Glomerular visceral epithelial cell (primary cell): ENCODE data around the gene FAM107A.
"Not testable (repeated sequence)": the region's sequence is repeated elsewhere in the genome, so short reads cannot be mapped to it uniquely, and the experiment has no call there.

ENCODE experiments used
- DNase-seq: peaks from one replicate; pipeline ENCODE4 v3.0.0-alpha.2; 2016; ENCODE audit errors: extremely low spot score

The FAM107A gene

DNA sequence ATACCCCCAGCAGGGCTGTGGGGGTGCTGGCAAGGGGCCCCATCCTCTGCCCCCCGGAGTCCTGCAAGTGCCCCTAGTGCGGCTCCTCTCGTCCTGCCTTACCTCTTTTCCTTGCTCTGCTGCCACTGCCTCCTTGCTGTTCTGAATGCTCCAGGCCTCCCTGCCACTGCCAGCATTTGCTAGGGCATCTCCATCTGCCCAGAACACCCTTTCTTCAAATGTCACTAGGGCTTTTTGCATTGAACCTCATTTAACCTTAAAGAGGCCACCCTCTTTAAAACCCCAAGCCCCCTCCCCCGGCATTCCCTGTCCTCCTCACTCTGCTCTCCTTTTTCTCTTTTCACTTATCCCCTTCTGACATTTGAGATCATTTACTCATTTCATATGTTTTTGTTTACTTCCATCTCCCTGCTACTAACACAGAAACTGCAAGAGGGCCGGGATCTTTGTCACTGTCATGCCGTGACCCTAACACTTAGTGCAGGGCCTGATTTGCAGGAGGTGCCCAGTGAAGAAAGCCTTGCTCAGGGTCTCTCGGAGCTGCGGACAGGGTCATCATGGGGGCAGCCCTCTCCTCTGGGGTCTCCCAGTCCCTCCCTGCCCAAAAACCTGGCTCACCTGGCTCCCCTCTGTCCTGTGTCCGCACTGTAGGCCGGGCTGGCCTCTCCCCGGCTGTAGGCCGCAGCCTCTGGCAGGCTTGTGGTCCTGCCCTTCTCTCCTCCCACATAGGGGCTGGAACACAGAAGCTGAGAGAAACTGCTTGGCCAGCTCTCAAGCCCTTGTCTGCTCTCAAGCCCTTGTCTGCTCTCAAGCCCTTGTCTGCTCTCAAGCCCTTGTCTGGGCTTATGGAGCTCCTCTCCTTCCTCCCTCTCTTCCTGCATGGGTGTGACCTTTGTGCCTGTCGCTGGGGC is 40.4 kb downstream of the FAM107A start, which contains the start of gene ACOX2:
Gene ACOX2 (minus strand): TSS at position 690 of the 911 bp plus-strand sequence. CDS start 2,084 bp downstream, outside the sequence.
- peak; percentile 36 for DNase-seq

DNA sequence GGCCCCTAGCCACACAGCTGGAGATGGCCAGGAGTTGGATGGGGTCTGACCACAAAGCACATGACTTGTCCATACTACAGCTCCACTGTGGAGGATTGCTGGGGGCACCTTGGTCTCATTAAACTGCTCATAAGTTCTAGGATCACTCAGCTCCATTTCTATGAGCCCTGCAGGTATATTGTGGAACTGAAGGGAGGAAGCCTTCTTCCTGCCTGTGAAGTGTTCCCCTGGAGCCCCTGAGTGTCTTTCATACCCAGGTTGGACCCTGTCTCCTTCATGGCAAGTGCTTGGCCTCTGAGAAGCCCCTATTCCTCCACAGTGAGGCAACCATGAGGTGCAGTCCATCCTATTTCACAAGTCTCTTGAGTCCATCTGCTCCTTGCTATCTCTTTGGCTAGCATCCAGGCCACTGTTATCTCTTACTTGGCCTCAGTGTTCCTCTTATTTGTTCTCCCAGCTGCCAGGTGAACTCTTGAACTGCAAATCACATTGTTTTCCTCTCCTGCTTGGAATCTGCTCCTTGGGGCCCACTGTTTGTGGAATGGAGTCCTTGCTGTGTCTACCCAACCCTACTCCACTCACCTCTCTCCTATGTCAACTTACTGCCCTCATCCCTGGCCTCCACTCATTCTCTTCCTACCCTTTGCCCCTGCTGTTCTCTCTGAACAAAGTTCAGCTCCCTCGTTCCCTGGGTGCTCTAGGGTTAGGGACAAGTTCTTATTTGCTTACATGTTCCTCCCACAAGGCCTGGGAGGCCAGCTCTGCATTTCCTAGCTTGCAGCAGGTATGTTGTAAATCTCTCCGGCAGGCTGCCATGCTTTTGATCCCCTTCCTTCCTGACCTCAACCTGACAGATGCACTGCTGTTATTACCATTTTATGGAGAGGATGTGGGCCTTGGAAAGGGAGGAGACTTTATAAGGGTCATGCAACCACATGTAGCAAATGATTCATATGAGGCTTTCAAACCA is 41.4 kb downstream of the FAM107A start:
- peak; percentile 20 for DNase-seq

DNA sequence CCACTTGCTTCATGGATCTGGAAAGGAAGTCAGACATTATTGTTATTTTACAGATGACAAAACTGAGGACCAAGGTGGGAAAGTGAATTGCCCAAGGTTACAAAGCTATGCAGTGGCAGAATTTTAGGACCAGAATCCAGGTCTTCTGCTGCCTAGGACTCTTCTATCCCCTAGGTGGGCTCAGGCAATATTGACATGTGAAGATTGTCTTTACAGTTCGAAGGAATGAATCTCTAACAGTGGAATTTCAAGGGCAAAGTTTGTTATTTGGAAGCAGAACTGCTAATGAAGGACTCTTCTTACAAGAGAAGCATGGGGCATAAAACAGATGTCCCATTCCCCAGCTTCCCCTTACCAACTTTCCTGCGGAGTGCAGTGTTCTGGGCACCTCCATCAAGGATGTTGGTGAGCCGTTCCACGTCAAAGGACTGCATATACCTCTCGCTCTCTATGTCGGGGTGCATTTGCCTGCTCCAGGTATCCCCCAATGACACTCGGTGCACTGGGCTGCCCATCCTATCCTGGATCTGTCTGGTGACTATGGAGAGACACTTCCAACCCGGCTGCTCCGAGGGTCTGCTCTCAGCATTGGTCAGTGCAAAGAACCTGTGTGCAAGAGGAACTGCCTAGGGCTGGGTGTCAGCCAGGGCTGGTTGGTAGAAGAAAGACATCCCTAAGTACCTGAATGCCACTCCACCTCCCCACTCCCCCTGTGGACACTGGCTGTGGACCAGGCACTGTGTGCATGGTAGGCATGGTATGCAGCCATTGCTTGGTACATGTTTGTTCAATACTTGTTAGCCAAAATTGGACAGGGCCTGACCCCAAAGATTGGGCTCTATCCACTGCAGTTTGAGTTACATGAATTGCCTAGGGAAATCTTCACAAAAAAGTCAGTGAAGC is 42.3 kb downstream of the FAM107A start:
- no peak for DNase-seq

DNA sequence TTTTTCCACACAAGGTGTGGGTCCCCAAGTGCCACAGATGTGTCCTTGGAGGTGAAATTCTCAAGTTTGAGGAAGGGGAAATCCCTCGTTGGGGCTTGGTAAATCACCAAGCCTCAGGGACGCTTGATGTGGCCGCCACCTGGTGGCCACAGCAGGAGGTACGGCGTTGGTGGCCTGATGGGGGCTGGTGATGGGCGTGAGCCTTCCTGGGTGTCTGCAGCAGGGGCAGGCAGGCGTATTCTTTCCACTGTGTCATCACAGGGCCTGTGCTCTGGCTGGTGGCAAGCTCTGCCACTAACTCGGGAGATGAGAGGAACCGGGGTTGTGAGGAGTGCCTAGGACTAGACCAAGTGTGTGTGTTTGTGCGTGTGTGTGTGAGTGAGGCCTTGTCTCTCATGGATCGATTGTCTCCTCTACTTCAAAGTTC is 44.4 kb downstream of the FAM107A start:
- peak; percentile 69 for DNase-seq

DNA sequence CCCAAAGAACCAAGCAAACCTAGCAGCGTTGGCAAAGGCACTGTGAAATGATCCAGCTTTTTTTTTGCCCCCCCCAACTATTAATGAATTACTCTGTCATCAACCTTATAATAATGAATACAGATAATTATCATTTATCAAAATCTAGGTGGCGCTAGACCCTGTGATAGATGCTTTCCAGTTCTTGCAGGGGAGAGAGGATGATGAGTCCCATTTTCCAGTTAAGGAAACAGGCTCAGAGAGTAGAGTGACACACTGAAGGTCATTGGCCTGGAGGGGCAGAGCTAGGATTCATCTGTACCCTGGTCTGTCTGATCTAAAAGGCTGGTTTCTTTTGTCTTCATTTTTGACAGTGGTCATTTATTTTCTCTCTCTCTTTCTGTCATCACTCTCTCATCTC is 45.2 kb downstream of the FAM107A start:
- no peak for DNase-seq

DNA sequence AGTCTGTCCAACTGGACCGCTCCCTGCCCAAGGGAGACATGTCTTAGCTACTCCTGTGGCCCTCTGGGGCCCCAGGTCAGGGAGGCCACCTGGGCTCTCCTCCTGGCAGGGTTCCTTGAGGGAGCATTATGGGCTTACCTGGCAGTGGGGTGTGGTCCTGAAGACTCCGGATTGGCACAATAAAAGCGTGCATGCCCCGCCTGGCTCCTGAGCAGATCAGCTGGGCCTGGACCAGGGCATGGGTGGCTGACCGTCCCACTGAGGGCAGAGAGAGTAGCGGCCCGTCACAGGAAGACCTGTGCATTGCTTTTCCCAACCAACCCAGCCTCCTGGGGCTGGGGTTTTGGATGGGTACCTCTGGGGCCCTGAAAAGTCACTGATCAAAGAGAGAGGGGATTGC is 45.6 kb downstream of the FAM107A start:
- no peak for DNase-seq

DNA sequence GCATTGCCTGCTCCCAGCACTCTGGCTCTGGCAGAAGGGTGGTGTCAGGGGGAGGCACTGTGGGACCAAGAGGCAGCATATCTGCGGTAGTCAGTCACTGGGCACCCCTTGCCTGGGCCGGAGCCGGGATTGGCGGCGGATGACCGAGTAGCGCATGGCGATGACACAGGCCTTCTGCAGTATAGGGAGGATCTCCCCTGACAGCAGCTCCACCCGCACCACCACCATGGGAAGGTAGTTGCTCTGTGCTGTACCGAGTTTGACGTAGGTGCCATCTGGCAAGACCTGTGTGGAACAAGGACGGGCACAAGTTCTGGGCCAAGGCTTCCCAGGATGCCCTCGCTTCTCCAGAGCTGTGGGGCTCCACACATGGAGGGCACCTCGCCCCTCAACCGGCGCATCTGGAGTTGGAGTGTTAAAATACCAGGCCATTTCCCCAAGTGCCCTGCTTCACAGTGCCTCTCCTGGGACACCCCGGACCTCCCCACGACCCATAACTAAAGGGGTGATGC is 46.8 kb downstream of the FAM107A start:
- no peak for DNase-seq

DNA sequence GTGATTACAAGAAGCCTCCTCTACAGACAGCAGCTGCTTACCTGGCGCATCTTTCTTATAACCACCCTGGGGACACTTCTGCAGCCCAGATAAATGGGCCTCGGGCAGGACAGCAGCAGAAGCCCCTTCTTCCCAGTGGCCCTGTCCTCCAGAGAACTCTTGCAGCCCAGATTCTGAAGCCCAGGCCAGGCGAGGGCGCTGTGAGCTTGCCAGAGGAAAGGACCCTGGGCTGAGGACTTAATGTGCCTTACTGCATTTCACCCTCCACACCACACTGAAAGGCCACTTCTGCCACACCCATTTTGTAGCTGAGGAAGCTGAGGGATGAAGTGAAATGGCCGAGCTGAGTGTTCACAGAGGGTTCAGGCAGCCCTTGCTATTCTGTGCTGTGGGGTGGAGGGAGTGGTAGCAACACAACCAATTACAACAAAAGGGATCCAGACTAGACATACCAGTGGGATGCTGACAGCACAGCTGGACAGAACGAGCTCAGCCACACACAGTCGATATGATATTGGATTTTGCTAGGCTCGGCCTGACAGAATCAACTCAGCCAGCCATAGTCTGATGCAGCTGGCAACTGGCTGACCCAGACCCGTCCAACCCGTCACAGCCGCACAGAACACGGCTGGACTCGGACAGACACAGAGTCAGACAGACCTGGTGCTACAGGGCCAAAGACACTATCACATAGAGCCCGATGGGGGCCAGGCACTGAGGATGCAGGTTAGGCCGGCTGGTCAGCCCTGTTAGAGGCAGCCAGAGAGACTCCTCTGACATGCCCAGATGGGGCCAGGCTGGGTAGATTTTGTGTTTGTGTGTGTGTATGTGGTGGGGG is 47.5 kb downstream of the FAM107A start:
- DNase-seq = no peak

DNA sequence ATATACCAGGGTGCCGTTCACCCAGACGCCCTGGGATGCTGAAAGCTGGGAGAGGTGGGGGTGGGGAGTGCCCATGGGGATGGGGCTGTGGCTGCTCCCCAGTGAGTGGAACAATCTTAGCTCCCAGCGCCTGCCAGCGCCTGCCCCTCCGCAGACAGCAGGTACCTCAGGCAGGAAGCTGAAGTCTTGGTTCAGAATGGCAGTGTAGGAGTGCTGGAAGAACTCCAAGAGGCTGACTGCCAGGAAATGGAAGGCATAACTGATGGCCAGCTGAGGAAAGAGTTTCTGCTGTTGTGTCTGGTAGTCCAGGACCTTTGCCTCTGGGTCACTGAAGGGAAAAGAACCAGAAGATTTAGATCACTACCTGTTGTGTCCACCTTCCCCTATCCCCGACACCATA is 48.6 kb downstream of the FAM107A start:
- peak; percentile 70 for DNase-seq

DNA sequence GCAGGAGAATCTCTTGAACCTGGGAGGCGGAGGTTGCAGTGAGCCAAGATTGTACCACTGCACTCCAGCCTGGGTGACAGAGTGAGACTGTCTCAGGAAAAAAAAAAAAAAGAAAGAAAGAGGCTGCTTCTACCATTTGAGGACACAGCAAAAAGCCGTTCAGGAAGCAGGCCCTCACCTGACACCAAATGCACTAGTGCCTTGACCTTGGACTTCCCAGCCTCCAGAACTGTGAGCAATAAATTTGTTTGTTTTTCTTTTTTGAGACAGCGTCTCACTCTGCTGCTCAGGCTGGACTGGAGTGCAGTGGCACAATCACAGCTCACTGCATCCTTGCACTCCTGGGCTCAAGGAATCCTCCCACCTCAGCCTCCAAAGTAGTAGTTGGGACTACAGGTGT is 49.8 kb downstream of the FAM107A start:
- not testable (repeated sequence) for DNase-seq

DNA sequence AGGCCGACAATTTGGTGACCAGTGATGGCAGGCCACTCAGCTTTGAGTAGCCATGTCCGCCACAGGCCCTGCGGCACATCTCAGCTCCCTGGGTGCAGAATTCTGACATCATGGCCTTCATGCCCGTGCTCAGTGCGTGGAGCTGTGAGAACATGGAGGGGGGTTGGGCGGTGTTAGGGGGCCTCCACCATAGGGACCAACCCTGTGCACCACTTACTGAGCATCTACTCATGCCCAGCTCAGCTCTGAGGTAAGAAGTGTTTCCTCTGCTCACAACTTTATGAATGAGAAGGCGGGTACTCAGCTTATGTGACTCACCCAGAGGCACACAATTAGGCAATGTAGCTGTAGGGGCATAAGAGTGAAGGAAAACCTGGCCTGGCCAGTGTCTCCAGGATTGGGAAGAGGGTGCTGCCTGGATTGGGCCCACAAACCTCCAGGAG is 50.7 kb downstream of the FAM107A start:
- peak; percentile 76 for DNase-seq

DNA sequence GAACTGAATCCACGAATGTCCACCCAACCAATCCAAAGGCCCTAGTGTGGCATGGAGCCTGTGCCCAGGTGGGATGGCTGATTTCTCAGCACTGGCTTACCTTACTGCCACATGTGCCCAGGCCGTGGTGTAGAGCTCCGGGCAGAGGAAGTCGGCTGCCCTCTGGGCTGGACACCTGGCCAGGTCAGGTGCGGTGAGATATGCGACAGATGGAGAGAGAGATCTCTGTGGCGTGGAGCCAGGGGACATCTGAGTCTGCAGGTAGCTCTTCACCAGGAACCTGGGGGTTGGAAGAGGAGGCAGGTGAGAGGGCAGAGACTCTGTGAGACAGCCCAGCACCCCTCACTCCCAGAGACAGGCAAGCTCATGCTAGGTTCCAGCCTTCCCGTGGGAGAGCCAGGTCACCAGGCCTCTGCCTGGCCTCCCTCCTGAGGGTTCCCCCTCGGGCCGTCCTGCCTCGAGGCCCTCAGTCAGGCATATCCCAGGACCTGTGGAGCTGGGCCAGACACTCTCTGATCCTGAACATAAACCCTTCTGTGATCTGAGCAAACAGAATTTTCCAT is 52.8 kb downstream of the FAM107A start:
- no peak for DNase-seq

DNA sequence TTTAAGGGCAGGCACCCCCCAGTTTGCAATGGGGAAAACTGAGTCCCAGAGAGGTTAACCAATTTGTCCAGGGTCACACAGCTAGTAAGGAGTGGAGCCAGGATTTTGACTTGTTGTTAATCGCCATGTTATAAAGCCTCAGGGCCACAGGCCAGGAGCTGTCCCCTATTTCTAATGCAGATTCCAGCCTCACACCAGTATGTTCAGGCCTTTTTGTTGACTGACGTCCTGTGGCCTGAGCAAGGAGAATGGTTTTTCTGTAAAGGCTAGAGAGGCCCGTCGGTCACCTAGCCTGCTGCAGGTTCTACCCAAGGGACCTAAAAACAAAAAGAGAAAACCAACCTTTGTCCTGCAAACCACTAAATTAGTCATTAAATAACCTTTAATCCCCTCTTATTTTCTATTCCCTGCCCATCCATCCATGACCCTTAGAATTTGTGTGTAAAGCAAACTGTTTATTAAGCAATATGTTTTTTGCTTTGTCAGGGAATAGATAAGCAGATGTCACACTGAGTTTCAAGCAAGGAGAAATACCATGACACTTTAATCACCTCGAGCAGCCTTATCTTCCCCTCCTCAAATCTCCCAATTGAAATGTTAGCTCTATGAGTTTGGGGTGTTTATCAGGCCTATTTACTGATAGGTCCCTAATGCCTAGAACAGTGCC is 54.3 kb downstream of the FAM107A start:
- DNase-seq = no peak

DNA sequence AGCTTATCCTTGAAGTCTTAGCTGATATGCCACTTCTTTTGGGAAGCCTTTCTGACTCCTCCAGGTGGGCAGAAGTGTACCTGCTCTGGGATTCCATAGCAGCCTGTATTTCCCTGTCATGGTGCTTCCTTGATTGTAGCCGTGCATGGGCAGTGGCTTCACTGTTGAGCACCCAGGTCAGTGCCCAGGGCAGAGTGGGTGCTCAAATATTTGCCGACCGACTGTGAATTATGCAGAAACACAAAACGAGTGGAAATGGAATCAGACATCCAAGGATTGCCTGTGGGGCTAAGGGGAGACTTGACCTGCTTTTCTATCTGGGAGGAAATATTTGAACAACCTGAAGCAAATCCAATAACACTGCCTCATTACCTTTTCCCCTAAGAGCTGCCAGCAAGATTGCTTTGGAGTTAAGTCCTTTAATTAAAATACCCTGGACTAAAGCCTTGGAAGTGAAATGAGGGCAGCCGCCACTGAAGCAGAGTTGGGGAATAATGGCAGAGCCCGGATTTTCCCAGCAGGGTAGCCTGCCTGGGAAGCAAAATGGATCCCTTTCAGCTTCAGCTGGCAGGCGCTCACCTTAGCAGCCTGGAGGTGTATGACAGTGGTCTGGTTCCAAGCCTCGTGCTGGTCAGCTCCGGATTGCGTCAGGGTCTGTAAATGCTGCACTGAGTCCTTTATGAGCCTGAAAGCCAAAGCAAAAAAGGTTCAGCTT is 55.1 kb downstream of the FAM107A start:
- no peak for DNase-seq

DNA sequence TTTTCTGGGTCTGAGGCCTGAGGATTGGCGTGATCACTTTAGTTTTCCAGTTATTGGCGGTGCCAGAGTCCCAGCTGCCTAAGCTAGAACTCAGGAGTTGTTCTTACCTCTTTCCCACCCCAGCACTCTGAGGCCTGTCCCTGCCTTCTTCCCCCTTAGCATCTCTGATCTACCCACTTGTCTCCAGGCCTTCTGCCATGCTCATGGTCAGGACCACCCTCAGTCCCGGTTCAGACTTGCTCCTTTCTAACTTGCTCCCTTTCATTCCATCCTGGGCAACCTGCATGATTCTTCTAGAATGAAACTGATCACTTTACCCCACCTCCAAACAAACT is 55.9 kb downstream of the FAM107A start:
- no peak for DNase-seq

DNA sequence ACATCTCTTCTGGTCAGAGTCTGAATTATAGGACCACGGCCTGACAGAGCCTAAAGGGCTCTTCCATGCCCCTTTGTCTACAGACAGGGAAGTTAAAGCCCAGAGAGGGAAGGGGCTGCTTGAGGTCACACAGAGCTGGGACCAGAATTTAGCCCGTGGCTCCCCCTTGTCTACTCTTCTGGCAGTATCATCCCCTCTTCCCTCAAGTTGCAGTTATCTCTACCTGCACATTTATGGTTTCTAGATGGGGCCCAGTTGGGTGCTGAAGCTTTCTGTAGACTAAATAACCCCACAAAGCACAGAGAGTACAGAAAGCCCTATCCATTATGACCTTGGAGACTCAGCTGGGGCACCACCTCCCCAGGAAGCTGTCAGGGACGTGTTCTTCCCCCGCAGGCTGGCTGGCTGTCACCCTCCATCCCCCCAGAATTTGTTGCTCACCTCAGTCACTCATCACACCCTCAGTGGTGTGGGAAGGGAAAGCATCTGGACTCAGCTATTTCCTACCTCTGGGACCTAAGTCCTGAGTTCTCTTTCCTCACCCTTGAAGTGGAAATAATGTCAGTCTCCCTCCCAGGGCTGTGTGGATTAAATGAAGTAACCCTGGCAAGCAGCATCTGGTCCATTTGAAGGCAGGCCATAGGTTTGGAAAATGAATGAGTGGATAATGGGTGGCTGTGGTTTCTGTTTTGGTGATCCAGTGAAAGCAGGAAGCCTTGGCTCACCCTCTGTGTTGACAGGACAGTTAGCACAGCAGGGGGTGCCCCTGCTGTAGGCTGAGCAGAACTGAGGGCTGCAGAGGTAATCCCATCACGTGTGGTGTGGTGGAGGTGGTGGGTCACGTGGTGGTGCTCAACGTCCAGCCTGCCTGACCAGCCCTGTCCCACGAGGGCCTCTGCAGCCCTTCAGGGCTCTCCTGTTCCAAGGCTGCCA is 56.5 kb downstream of the FAM107A start:
- DNase-seq = peak; percentile 18

DNA sequence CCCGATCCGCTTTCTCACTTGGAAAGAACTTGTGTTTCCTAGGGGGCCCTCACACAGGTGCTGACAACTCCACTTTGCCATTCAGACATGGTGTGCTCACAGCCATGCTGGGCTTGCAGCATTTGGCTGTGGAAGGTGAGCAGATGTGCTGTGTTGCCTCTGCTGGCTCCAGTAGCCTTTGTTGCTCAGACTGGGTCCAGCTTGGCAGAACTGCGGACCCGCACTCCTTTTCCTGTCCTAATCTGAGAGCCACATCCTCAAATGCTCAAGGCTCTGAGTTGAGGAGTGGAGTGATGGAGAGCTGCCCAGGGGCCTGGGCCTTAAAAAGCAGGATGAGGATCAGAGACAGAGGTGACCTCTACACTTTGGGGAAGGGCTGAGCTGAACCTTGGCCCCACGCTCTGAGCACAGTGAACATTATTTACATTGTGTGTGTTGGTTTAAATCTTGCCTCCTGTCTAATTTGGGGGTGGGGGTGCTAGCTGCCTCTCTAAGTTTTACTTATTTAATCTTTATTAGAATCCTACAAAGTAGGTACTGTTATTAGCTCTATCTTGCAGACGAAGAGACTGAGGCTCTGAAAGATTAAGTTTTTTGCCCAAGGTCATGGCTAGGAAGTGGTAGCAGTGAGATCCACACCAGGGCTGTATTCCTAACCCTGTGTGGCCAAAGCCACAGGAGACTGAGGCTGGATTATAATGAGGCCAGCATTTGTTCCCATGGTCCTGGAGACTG is 57.4 kb downstream of the FAM107A start:
- no peak for DNase-seq
